Kidney capillary endothelial cell (primary cell): ENCODE data around the gene GJD3.

ENCODE experiments used
- DNase-seq: peaks from one replicate; pipeline ENCODE4 v3.0.0-alpha.2; 2018; ENCODE audit warnings: low spot score

The GJD3 gene

GRCh38 chr17:40340327-40340726, 24.2 kb downstream of the GJD3 start:
- DNase-seq: no peak

GRCh38 chr17:40338941-40339649, 25.4 kb downstream of the GJD3 start:
- DNase-seq: no peak

- no peak for DNase-seq
These were observed 26.5 kb downstream of the GJD3 start for GRCh38 chr17:40338058-40338457.

- no peak for DNase-seq
These were observed 27.2 kb downstream of the GJD3 start for GRCh38 chr17:40337351-40337750.

GRCh38 chr17:40335620-40336019, 28.9 kb downstream of the GJD3 start:
- no peak for DNase-seq

GRCh38 chr17:40333781-40334448, 30.6 kb downstream of the GJD3 start:
- no peak for DNase-seq

- DNase-seq: no peak
These were observed 32.5 kb downstream of the GJD3 start for GRCh38 chr17:40331743-40332641.

- DNase-seq: no peak
These were observed 33.6 kb downstream of the GJD3 start for GRCh38 chr17:40330850-40331470.

- DNase-seq: no peak
These were observed 34.4 kb downstream of the GJD3 start for GRCh38 chr17:40329839-40330794.

- DNase-seq: no peak
These were observed 36.2 kb downstream of the GJD3 start for GRCh38 chr17:40328386-40328766.

- no peak for DNase-seq
These were observed 36.7 kb downstream of the GJD3 start for GRCh38 chr17:40327735-40328385.

GRCh38 chr17:40327244-40327729, 37.2 kb downstream of the GJD3 start:
- no peak for DNase-seq

GRCh38 chr17:40326832-40327199, 37.7 kb downstream of the GJD3 start:
- DNase-seq: no peak

- no peak for DNase-seq
These were observed 38.3 kb downstream of the GJD3 start for GRCh38 chr17:40326014-40326831.

GRCh38 chr17:40325156-40326013, 39.2 kb downstream of the GJD3 start:
- DNase-seq: no peak

- DNase-seq: peak; percentile 90
These were observed 40.9 kb downstream of the GJD3 start for GRCh38 chr17:40323391-40324381.
